Subcutaneous adipose tissue (tissue), 4 donors: ENCODE results near the gene PARD3. TPM values are rescaled to one million over a fixed set of nuclear protein-coding genes. Genes with fewer than 3 reads are reported as not detected.

ENCODE experiments used
- CTCF ChIP-seq: fragments of 450-650 bp; IDR thresholded peaks from one replicate; pipeline ENCODE4 v1.5.1; 2016; ENCODE audit warnings: low read depth, mild to moderate bottlenecking, control low read depth, antibody characterized with exemption, moderate library complexity
- total RNA-seq, 4 donors: library from RNA; depleted of rRNA; stranded (reverse); fragments of >200 nt; gene quantifications; one replicate each; pipeline ENCODE4 v1.1.0, GENCODE V29; 2016

PARD3 gene
- total RNA-seq, 4 donors from 2014 or later, result 39.4 to 70.3 (median 45.0) TPM

DNA sequence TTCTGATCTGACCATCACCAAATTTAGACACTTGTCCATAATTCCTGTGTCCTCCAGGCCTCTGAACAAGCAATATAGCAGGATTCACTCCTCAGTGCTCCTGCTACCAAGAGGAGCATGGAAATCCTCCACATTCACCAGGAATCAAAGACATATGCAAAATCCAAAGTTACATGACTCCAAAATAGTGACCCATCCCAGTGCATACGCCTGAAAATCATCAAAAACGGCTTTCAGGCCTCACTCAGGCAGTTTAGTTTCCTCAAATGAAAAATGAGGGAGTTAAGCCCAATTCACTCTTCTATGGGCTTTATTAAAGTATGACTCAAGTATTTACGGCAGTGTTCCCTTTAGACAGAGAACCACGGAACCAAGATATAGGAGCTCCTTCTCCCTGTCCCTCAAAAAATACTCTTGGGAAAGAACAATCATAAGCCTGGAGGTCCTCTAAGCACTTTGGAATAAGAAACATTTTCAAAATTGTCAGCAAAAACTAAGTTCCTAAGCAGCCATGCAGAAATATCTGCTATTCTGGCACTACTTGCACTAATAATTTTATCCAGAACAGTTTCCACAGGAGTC is 240.7 kb downstream of the PARD3 start:
- no peak for TF ChIP-seq CTCF

- no peak for TF ChIP-seq CTCF
These were observed 244.2 kb downstream of the PARD3 start for GRCh38 chr10:34570887-34571286.

- no peak for TF ChIP-seq CTCF
These were observed 247.3 kb downstream of the PARD3 start for GRCh38 chr10:34567659-34568253.

GRCh38 chr10:34565934-34566333 is 249.2 kb downstream of the PARD3 start:
- no peak for TF ChIP-seq CTCF

GRCh38 chr10:34558093-34558583 is 257.0 kb downstream of the PARD3 start:
- no peak for TF ChIP-seq CTCF

DNA sequence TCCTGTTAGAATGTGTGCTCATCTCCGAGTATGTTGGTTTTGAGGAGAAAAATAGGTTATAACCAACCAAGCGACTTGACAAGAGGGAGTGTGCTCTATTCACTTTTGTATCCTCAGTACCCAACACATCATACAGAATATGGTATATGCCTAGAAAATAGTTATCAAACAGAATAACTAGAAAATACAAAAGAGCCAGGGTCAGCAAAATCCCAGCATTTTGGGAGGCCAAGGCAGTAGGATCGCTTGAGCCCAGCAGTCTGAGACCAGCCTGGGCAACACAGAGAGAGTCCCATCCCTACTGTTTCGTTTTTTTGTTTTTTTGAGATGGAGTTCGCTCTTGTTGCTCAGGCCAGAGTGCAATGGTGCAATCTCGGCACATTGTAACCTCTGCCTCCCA is 257.9 kb downstream of the PARD3 start:
- TF ChIP-seq CTCF, result no peak

DNA sequence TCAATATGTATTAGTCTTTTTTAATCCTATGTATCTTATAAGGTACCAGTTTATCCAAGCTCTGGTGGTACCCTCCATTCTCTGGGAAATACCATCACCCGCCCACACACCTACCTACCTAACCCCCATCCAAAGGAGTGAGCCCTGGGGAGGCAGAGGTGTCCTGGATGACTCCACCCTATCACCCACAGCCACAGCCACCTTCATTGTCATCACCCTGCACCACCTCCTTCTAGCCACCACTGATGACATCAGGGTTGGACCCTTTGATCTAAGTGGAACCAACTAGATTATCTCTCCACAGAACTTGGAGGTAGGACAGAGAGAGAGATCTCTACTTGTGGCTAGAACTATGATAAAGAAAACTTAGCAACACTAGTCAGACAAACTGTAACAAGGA is 259.4 kb downstream of the PARD3 start:
- no peak for TF ChIP-seq CTCF
